Liver (tissue), 3 donors: ENCODE data around the gene ACTN1.

Source experiments
- RXRA ChIP-seq, 2 donors: IDR thresholded peaks; 2 replicates each; pipeline ENCODE4 v1.6.1; 2017 to 2018; ENCODE audit warnings: antibody characterized with exemption in 2 of 2, mild to moderate bottlenecking in 1 of 2
- TF ChIP-seq, protein P1 (sequence below): fragments of 150-350 bp; IDR thresholded peaks from 2 replicates; pipeline ENCODE4 v1.5.1; 2017; ENCODE audit warnings: improper control_type of control experiment, low read depth, low read length; ENCODE audit not compliant: missing input control
- TF ChIP-seq, protein P2 (sequence below): IDR thresholded peaks from 2 replicates; pipeline ENCODE4 v1.6.1; 2016; ENCODE audit warnings: antibody characterized with exemption
- TF ChIP-seq, protein P3 (sequence below): IDR thresholded peaks from 2 replicates; pipeline ENCODE4 v1.6.1; 2016; ENCODE audit warnings: antibody characterized with exemption, mild to moderate bottlenecking
- donor health status: healthy.
- donor health status: healthy.

DNA sequence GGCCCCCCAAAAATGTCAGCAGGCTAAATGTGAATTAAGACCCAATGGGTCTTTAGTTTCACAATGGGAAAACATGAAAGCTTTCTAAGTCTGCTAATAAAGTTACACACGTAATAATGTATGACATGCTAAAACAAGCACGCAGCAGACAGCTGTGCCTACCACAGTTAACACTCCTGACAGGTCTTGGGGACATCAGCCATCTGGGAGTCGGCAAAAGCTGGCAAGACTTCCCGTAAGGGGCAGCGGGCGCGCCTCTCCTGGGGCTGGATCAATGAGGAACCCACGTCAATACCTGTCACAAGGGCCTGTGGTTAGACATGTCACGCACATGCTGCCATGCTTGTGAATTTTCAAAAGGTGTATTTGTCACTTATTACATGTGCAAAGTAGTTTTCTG is 45.0 kb downstream of the ACTN1 start:
- TF ChIP-seq, protein P1, sequence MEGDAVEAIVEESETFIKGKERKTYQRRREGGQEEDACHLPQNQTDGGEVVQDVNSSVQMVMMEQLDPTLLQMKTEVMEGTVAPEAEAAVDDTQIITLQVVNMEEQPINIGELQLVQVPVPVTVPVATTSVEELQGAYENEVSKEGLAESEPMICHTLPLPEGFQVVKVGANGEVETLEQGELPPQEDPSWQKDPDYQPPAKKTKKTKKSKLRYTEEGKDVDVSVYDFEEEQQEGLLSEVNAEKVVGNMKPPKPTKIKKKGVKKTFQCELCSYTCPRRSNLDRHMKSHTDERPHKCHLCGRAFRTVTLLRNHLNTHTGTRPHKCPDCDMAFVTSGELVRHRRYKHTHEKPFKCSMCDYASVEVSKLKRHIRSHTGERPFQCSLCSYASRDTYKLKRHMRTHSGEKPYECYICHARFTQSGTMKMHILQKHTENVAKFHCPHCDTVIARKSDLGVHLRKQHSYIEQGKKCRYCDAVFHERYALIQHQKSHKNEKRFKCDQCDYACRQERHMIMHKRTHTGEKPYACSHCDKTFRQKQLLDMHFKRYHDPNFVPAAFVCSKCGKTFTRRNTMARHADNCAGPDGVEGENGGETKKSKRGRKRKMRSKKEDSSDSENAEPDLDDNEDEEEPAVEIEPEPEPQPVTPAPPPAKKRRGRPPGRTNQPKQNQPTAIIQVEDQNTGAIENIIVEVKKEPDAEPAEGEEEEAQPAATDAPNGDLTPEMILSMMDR = no peak
- TF ChIP-seq, protein P2, sequence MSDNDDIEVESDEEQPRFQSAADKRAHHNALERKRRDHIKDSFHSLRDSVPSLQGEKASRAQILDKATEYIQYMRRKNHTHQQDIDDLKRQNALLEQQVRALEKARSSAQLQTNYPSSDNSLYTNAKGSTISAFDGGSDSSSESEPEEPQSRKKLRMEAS = no peak
- TF ChIP-seq RXRA (IDR thresholded peaks at IDR 0.05) = no peak
- TF ChIP-seq, protein P3, sequence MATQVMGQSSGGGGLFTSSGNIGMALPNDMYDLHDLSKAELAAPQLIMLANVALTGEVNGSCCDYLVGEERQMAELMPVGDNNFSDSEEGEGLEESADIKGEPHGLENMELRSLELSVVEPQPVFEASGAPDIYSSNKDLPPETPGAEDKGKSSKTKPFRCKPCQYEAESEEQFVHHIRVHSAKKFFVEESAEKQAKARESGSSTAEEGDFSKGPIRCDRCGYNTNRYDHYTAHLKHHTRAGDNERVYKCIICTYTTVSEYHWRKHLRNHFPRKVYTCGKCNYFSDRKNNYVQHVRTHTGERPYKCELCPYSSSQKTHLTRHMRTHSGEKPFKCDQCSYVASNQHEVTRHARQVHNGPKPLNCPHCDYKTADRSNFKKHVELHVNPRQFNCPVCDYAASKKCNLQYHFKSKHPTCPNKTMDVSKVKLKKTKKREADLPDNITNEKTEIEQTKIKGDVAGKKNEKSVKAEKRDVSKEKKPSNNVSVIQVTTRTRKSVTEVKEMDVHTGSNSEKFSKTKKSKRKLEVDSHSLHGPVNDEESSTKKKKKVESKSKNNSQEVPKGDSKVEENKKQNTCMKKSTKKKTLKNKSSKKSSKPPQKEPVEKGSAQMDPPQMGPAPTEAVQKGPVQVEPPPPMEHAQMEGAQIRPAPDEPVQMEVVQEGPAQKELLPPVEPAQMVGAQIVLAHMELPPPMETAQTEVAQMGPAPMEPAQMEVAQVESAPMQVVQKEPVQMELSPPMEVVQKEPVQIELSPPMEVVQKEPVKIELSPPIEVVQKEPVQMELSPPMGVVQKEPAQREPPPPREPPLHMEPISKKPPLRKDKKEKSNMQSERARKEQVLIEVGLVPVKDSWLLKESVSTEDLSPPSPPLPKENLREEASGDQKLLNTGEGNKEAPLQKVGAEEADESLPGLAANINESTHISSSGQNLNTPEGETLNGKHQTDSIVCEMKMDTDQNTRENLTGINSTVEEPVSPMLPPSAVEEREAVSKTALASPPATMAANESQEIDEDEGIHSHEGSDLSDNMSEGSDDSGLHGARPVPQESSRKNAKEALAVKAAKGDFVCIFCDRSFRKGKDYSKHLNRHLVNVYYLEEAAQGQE = no peak
